ENCODE results near the gene FAM184B. TPM values are rescaled to one million over a fixed set of nuclear protein-coding genes. Genes with fewer than 3 reads are reported as not detected.

FAM184B gene
- polyA plus RNA-seq, 3 donors, result not detected

GRCh38 chr4:17695341-17695740, 86.1 kb downstream of the FAM184B start:
- Histone ChIP-seq H3K9ac (ENCODE audit: insufficient read depth, low read length, poor library complexity, severe bottlenecking) (no peak overlapping the region), H2AFZ (ENCODE audit: insufficient read depth, low read depth, low read length, poor library complexity, severe bottlenecking) (no peak overlapping the region), H3K79me2 (ENCODE audit: insufficient read depth, low read length) (no peaks in the 10 kb centered on the region), H4K20me1 (ENCODE audit: insufficient read depth, low read length) (no peaks in the 10 kb centered on the region), H3K4me1 (ENCODE audit: control insufficient read depth in 1 of 2, insufficient read depth in 2 of 2, low read length in 2 of 2) (no peaks in the 10 kb centered on the region), H3K4me3 (replicated peaks in 1 of 3; ENCODE audit: low read depth in 2 of 3, low read length in 3 of 3) (no peak overlapping the region), H3K9me3 (replicated peaks in 1 of 2; ENCODE audit: control insufficient read depth in 1 of 2, insufficient read depth in 1 of 2, low read length in 2 of 2) (no peaks in the 10 kb centered on the region), H3K27me3 (ENCODE audit: control insufficient read depth in 2 of 2, insufficient read depth in 2 of 2, low read length in 2 of 2) (no peaks in the 10 kb centered on the region), H3K4me2 (replicated peaks; ENCODE audit: extremely low read depth, low read length, poor library complexity, severe bottlenecking) (no peak overlapping the region), H3K36me3 (replicated peaks in 1 of 2; ENCODE audit: control insufficient read depth in 1 of 2, insufficient read depth in 2 of 2, low read length in 2 of 2) (no peaks in the 10 kb centered on the region), H3K27ac (ENCODE audit: low read depth in 1 of 2, low read length in 2 of 2) (no peak overlapping the region)
- no peak for DNase-seq
- Mint-ChIP-seq H3K27me3 (ENCODE audit: low read depth in 3 of 3) (peaks cover 0 to 6% (median 3%) of the 10 kb centered on the region in 3 donors), H3K27ac (no peak overlapping the region), H3K36me3 (no peaks in the 10 kb centered on the region), H3K4me3 (no peak overlapping the region), H3K9me3 (peaks cover 2 to 16% (median 7%) of the 10 kb centered on the region in 7 donors), H3K4me1 (no peaks in the 10 kb centered on the region)
- intact Hi-C loops (cut with micrococcal nuclease), result no loop called here
- 87% methylated on average over 2 of the region's 3 CpGs for WGBS (ENCODE audit: insufficient coverage)
- TF ChIP-seq CTCF (IDR thresholded peaks at IDR 0.05), result no peak

GRCh38 chr4:17694552-17694951, 86.9 kb downstream of the FAM184B start:
- intact Hi-C loops (cut with micrococcal nuclease), result no loop called here
- WGBS (ENCODE audit: insufficient coverage), result 56% methylated on average over 1 of the region's 1 CpG
- no peak for DNase-seq

More at GRCh38 chr4:17694552-17694951, 86.9 kb downstream of the FAM184B start:
- Histone ChIP-seq H3K4me2 (replicated peaks; ENCODE audit: extremely low read depth, low read length, poor library complexity, severe bottlenecking) (no peak overlapping the region), H4K20me1 (ENCODE audit: insufficient read depth, low read length) (no peaks in the 10 kb centered on the region), H3K9me3 (replicated peaks in 1 of 2; ENCODE audit: control insufficient read depth in 1 of 2, insufficient read depth in 1 of 2, low read length in 2 of 2) (no peaks in the 10 kb centered on the region), H3K36me3 (replicated peaks in 1 of 2; ENCODE audit: control insufficient read depth in 1 of 2, insufficient read depth in 2 of 2, low read length in 2 of 2) (no peaks in the 10 kb centered on the region), H3K79me2 (ENCODE audit: insufficient read depth, low read length) (no peaks in the 10 kb centered on the region), H3K27ac (ENCODE audit: low read depth in 1 of 2, low read length in 2 of 2) (no peak overlapping the region), H3K9ac (ENCODE audit: insufficient read depth, low read length, poor library complexity, severe bottlenecking) (no peak overlapping the region), H3K4me3 (replicated peaks in 1 of 3; ENCODE audit: low read depth in 2 of 3, low read length in 3 of 3) (no peak overlapping the region), H2AFZ (ENCODE audit: insufficient read depth, low read depth, low read length, poor library complexity, severe bottlenecking) (no peak overlapping the region), H3K27me3 (ENCODE audit: control insufficient read depth in 2 of 2, insufficient read depth in 2 of 2, low read length in 2 of 2) (no peaks in the 10 kb centered on the region), H3K4me1 (ENCODE audit: control insufficient read depth in 1 of 2, insufficient read depth in 2 of 2, low read length in 2 of 2) (no peaks in the 10 kb centered on the region)
- no peak for TF ChIP-seq CTCF (IDR thresholded peaks at IDR 0.05)
- no peak overlapping the region for H3K27ac Mint-ChIP-seq
- no peaks in the 10 kb centered on the region for H3K36me3 Mint-ChIP-seq
- no peaks in the 10 kb centered on the region for H3K4me1 Mint-ChIP-seq
- H3K9me3 Mint-ChIP-seq, result peaks cover 2 to 16% (median 8%) of the 10 kb centered on the region in 7 donors
- peaks cover 0 to 6% (median 3%) of the 10 kb centered on the region in 3 donors for H3K27me3 Mint-ChIP-seq (ENCODE audit: low read depth in 3 of 3)
- no peak overlapping the region for H3K4me3 Mint-ChIP-seq

Data from CD14-positive monocyte (primary cell).